CD4-positive, alpha-beta T cell treated with Interleukin-15 for 4 hours (primary cell): ENCODE data around the gene SMIM30.
A peak's percentile ranks its signal among the peaks of the same experiment; 100 is the strongest.
"Not testable (repeated sequence)": the region's sequence is repeated elsewhere in the genome, so short reads cannot be mapped to it uniquely, and the experiment has no call there.

ENCODE experiments used
- DNase-seq: peaks from one replicate; pipeline ENCODE4 v3.0.0-alpha.2; 2020; ENCODE audit warnings: low spot score

The SMIM30 gene, protein sequence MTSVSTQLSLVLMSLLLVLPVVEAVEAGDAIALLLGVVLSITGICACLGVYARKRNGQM

DNA sequence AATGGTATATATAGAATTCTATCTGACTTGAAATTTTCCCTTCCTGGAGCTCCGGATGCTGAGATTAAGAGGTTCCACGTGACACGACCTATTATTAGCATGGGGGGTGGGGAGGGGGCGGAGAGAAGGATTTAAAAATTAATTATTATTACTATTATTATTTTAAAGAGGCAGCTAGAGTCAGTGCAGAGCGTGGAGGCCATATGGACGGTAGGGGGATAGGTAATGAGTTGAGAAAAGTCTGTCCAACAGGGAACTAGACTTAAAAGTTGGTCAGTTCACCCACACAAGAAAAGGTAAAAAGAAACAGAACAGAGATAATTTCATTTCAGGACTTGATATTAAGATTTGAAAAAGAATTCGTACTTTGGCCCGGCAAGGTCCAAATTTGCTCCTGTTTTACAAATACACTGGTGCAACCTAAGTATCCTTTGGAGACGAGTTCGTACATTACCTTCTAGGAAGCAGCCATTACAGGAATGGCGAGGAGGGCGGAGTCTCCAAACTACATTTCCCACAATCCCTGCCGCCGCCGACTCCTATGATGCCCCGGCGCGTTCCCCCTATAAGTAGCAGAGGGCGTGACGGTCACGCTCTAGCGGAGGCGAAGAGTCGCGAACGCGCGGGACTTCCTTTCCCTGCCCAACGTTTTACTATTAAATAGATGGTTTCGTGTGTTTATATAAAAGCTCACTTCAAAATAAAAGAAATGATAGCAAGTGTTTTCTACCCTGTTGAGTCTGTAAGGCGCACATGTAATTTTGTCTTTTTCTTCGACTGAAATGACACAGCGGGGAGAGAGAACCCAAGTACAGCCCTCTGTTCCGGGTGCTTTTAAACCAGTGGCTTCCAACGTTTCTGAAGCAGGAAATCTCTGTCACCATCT, at the start of gene SMIM30:
SMIM30 (minus strand) TSS at position 481 of the 886 bp plus-strand sequence. CDS start 976 bp downstream, outside the sequence.
- DNase-seq = peak; percentile 89

DNA sequence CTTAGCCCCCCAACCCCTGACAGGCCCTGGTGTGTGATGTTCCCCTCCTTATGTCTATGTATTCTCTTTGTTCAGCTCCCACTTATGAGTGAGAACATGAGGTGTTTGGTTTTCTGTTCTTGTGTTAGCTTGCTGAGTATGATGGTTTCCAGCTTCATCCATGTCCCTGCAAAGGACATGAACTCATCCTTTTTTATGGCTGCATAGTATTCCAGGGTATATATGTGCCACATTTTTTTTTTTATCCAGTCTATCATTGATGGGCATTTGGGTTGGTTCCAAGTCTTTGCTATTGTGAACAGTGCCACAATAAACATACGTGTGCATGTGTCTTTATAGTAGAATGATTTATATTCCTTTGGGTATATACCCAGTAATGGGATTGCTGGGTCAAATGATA, 47.8 kb upstream of the SMIM30 start:
- not testable (repeated sequence) for DNase-seq

DNA sequence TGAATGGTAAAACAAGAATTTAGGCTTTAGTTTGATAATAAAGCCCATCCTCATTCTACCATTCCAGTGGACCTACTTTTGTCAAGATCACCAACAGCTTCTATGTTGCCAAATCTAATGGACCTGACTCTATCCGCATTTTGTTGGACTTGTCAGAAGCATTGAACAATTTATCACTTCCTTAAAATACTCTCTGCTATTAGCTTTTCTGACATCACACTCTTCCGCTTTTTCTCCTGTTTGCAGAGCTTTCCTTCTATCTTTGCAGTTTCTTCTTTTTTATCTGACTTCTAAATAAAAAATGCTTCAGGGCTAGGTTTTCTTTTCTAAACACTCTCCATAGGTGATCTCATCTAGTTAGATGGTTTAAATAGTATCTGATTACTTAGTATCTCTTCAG, 42.7 kb upstream of the SMIM30 start:
- no peak for DNase-seq

DNA sequence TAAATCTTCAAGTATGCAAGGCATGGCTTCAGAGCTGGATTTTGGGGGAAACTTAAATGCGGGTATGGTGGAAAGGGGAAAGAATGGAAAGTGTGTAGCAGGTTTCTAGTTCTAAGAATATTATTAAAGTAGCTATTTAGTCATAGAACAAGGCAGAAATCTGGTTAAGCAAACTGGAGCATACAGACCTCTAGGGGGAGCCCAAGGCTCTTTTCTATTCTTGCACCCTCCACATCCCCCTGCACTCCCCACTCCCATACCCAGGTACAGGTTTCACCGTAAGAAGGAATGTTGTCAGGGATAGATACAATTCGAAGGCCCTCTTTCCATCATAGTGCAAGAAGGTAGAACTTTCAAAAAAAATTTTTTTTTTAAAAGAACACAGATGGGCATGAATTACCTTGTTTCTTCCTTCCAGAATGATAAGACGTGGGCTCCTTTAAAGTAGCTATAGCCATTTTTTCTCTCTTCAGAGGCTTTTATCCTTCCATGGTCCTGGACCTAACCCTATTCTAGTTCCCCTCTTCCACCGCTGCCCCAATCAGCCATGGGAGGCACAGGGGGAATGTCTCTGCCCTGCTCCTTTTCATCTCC, 41.5 kb upstream of the SMIM30 start:
- no peak for DNase-seq

DNA sequence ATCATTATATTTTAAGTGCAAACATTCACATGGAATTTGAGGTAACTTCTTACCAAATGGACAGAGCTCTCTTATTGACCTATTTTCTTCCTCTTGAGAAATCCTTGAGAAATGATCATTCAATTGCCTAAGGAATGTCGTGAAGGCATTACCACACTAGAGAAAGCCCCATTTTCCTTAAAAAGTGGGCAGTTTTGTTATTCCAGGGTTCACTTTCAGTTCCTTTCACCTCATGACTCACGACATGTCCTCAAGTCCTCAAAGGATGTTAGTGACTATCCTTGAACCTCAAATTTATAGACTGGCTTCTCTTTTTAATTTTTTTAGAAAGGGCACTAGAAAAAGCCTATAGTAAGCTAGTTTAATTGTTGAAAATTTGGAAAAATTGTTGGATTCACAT, 40.4 kb upstream of the SMIM30 start:
- DNase-seq = no peak

DNA sequence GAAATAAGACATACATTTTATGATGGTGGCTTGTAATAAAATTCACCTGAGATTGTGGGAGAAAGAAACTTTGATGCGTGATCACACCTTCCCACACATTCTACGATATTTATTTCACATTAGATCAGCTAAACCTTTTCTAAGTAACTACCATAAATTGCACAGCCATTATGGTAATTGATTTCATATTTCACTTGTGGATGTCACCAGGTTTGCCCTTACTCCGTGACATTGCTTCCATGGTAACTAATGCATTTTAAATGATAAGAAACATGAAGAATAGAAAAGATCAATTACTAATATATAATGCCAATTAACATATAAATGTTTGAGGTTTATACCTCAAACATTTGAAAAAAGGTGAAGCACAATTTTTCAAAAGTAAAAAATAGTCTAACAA, 35.8 kb upstream of the SMIM30 start:
- no peak for DNase-seq

DNA sequence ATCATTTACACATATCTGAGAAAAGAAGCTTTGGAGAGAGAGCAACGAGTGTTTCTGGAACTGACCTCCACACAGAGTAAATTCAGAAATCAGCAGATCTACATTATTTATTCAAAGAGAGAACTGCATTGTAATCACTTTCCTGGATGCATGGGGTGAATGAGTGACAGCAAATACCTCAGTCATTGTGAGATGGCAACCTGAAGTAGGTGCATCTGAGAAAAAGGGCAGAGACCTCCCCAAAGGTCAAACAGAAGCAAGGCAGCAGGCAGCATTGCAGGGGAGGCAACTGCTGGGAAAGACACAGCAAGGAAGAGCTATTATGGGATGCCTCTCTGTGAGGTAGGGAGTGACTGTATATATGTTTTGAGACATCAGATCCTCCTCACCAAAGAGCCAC, 26.5 kb upstream of the SMIM30 start:
- DNase-seq = no peak

DNA sequence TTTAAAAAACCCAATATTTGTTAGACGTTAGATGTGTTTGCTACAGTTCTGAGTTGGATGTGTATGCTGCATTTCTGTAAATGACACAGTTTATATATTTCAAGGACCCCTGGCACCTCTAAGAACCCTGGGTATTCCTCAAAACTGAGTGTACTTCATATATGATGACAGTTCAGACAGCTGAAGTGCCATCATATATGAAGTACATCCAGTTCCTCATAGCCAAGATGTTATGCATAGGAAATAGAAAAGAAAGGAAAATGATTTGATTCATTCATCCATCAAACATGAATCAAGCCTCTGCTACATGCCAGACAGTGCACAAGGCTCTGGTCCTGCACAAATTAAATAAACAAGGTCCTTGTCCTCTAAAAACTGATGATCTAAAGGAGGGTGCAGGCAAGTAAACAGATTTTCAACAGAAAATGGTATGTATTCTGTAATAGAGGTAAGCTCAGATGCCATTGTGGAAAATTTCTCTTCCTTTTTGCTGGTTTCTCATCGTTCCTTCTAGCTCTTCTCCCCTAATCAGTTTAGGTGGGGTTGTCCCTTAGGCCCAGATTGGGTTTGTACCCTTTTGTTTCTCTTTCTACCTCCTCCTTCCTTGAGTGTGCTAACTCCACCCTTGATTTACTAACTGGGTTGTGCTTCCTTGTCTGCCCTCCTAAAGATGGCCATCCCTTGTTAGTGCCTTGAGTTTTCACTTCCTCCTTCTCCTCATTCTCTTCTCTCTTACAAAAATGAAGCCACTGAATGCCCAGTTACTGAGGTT, 25.3 kb upstream of the SMIM30 start:
- DNase-seq = no peak

DNA sequence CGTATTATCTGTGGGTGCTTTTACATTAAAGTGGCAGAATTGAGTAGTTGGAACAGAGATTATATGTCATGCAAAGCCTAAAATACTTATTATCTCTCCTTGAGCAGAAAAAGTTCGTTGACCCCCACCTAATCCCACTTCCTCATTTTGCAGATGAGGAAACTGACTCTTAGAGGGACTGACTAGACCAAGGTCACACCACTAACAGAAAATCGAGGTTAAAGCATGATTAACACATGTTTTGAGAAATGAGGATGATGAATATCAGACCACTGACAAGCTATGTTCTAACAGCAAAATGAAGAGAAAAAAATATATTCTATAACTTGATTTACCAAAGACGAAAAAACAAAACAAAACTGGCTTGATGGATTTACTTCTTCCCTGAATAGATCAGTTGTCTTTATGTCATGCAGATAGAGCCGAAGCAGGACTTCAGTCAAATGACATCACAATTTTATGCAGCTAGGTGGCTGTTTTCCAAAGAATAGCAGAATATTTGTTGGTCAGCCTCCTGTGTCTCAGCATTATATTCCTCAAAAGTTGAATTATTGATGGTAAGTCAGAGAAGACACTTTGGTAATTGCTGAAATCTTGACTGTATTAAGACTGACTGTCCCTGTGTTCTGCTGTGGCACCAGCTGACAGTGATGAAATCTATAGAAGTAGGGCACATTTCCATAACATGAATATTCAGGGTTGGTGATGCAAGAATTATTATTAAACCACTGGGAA, 24.2 kb upstream of the SMIM30 start:
- DNase-seq = no peak

DNA sequence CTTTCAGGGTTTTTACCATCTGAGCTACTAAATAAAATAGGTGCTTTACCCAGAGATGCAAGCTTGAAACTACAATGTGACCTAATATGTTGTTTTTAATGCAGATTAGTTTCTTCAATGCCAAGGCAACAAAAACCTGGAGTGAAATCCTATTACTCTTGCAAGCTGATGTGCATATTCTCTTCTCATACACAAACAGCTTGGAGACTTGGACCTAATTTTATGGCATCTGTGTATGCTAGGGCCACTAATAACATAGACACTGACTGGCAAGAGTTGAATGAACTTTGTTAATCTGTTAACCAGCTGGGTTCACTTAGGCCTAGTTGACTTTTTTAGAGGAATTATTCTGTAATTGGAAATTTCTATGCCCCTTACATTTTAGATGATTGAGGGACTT, 23.4 kb upstream of the SMIM30 start:
- DNase-seq = no peak

DNA sequence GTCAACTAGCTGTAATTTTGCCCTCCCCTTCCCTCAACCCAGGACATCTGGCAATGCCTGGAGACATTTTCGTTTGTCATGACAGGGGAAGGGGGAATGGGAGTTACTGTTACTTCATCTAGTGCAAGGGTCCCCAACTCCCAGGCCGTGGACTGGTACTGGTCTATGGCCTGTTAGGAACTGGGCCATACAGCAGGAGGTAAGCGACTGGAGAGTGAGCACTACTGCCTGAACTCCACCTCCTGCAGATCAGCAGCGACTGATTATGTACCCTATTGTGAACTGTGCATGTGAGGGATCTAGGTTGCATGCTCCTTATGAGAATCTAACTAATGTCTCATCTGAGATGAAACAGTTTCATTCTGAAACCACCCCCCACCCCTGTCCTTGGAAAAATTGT, 22.6 kb upstream of the SMIM30 start:
- DNase-seq = no peak

DNA sequence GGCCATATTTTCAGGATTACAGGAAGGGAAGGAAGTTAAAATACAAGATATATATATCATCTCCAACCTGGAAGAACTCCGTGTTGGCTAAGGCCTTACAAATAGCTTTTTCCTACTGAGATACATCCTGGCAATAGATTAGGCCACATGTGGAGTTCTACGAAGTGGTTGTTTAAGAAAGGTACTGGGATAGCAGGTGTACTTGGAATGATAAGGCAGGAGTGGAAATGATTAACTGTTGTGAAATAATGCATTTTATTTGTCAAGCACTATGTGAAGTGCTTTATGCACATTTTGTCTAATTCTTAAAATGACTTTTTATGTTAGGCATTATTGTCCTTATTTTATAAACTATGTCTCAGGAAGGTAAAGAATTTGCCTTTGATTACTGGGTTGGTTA, 18.9 kb upstream of the SMIM30 start:
- DNase-seq = no peak

DNA sequence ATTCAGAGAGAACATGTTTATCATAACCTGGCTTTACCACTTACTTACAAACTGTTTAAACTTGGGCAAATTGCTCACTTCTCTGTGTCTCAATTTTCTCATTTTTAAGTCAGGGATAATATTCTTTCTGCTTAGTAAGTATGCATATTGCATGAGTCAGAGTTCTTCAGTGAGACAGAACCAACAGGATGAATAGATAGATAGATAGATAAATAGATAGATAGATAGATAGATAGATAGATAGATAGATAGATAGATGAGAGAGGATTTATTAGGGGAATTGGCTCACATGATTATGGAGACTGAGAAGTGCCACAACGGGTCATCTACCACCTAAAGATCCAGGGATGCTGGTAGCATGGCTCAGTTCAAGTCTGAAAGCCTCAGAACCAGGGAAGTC, 15.7 kb upstream of the SMIM30 start:
- no peak for DNase-seq

DNA sequence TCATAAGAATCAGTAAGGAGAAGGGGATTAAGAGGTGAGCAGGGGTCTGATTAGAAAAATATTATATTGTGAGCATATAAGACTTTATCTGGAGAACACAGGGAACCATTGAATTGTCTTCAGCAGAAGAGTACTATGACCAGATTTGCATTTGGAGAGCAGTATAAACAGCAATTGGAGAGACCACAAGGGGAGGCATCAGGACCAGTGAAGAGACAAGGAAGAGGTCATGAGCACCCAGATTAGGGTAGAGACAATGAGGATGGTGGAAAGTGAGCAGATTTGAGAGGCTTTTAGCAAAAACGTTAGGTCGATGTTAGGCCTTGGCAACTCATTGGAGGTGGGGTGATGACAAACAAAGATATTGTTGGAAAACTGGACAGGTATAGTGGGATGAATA, 13.0 kb upstream of the SMIM30 start:
- DNase-seq = no peak

DNA sequence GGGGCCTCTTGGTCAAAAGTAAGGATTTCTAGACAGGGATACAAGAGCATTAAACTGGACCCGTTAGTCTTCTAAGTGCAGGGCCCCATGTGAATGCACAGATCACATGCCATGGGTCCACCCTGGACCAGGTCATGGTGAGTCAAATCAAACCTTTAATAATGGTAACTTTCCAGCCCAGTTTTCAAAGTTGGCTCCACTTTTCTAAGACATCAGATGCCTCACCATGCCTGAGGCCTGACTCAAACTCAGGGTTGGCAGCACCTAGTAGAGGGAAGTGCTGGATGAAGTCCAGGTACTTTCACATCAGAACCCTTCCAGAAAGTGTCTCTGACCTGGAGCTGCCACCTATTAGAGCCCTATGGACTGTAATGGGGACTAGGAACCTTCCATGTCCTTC, 9.7 kb upstream of the SMIM30 start:
- DNase-seq = no peak

DNA sequence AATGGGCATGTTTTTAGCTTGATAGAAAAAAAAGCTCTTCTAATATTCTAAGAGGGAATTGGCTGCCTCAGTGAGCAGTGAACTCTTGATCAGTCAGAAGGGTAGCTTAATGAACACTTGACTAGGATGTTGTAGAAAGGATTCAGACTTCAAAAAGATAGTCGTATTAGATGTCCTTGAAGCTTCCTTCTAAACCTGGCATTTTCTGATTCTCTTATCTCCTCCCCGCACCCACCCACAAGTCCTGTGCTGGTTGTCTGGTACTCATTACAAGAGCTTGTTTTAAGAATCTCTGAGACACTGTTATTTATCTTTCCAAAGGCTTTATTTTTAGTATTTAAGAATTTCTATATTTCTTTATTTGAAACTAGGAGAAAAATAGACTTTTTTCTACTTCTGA, 7.4 kb upstream of the SMIM30 start:
- no peak for DNase-seq

DNA sequence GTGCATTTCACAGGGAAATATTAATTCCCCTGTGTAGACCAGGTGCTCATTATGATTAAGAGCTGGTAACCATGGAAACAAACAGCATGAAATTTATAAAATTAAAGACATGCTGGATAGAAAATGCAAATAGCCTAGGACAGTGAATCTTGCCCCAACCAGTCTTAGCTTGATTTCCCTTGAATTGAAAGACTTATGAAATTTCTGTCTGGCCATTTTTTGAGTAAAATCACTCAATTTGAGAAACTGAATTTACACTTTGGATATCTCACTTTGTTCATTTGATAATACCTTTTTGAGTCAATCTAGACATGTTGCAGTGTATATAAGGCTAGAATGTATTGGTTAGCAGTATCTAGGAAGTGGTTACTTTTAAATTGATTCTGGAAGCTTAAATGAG, 4.4 kb upstream of the SMIM30 start:
- no peak for DNase-seq

DNA sequence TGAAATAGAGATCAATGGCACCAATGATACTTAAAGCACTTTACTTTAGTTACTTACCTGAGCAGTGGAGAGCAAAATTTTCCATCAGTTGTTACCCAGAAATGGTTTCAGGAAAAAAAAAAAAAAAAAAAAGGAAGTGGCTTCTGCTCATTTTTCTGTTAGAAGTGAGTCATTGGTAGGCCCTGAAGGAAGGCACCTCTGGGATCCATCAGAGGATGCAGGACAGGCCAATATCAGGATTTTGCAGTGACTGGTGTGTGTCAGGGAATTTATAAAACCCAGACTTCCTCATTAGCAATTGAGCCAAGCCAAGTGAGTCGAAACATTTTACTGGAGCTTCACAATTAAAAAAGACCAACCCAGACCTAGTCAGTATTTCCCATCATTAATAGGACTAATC, 2.3 kb upstream of the SMIM30 start:
- no peak for DNase-seq

DNA sequence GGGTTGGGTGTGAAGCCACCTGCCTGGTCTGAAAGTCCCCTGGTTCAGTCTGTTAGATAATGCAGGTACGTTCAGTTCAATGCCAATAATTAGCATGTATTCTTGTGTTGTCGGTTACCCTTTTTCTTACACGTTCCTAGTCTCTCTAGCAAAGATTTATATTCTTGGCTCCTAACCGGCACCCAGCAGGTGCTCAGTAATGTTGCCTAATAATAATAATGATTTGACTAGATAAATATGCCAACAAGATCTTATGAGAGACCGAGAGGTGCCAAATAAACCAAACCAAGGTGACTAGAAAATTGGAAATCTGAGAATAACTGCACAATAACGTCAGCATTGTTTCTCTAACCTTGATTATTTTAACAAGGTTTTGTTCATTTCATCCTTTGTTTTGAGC, 1.1 kb upstream of the SMIM30 start:
- no peak for DNase-seq

DNA sequence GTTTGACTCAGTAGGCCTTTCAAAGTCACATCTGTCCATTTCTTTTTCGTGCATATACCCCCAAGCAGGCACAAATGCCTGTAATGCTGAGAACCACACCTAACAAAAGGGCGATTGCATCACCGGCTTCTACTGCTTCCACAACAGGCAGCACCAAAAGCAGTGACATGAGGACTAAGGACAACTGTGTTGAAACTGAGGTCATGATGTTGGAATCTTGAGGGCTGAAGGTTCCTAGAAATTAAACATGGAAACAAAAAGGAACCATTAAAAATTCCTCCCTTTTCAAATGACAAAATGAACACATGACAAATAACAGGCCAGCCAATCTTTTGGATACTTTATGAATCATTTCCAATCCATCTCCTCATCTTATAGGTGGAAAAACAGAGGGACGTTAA, 980 bp downstream of the SMIM30 start:
- not testable (repeated sequence) for DNase-seq

DNA sequence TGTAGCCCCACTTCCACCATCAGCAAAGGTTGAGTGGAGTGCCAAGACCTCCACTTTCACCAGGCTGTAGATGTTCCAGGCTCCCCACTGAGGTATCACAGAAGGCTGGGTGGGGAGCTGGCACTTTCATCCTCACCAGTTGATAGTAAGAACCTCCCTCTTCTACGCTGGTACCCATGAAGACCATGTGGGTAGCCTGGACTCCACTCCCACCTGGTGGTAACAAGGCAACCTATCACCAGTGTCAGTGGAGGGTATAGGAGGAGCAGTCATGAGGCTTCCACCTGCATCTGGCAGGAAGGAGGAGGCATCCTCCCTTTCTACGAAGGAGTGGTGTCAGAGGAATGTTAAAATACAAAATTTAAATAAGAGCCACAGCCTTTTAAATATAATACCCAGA, 4.4 kb downstream of the SMIM30 start:
- DNase-seq = no peak

DNA sequence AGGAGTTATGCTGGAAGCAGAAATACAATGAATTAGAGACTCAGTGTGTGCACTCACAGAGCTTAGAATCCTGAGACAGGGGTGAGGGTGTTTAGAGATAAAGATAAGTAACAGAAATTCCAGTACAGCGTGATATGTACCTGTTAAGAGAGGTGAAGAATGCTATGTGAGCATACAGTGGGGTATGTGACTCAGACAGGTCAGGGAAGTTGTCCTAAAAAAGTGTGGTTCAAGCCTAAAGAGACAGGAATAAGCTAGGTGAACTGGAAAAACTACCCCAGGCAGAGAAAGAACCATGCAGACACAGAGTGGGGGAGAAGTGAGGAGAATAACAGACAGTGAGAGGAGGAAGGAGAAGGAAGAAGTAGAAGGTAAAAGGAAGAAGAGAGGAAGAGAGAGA, 8.6 kb downstream of the SMIM30 start:
- DNase-seq = no peak
